GM12878 (cell line): ENCODE results near the gene GPBP1. TPM values are rescaled to one million over a fixed set of nuclear protein-coding genes. Genes with fewer than 3 reads are reported as not detected.

Experiments
- ATAC-seq: fragments of 200-7000 bp; cut with Tn5 transposase; 3 replicates; pipeline ENCODE4 v1.9.1; 2020; ENCODE audit warnings: mild to moderate bottlenecking, moderate library complexity
- BruUV-seq: library from RNA; stranded (reverse); fragments of 400-500 nt; replicated peaks from 2 replicates; lab custom pipeline; 2021; lab: Mats Ljungman, UMichigan
- CTCF ChIA-PET: fragments of 300-600 bp; sonication (Branson Sonifier 250); formaldehyde crosslinking; extraction: SDS; loops from one replicate; lab custom pipeline; 2021; ENCODE audit warnings: inconsistent platforms; lab: Yijun Ruan, JAX
- POLR2A ChIA-PET: fragments of 350-600 bp; formaldehyde crosslinking; extraction: SDS; loops from one replicate; lab custom pipeline; 2021; ENCODE audit warnings: inconsistent platforms; lab: Charles Lee
- RAD21 ChIA-PET: fragments of 300-600 bp; sonication (Branson Sonifier 250); formaldehyde crosslinking; loops from one replicate; lab custom pipeline; 2023; ENCODE audit warnings: antibody characterized with exemption; ENCODE audit not compliant: unreplicated experiment; lab: Charles Lee
- SMC1A ChIA-PET: fragments of 300-600 bp; sonication (Branson Sonifier 250); formaldehyde crosslinking; loops from one replicate; lab custom pipeline; 2023; ENCODE audit not compliant: unreplicated experiment, uncharacterized antibody; lab: Charles Lee
- DNase-seq: peaks from one replicate; pipeline ENCODE4 v3.0.0-alpha.2; 2011; ENCODE audit warnings: low read depth, low spot score
- FAIRE-seq: peaks from 3 replicates; lab custom pipeline; 2011; peaks lifted over from hg19 to GRCh38; lab: Jason Lieb, UNC
- H2AFZ ChIP-seq: 2 replicates; pipeline ENCODE4 v1.6.0; 2011; ENCODE audit warnings: low read depth, low read length, control low read depth; ENCODE audit not compliant: control insufficient read depth
- H3K27ac ChIP-seq: 2 replicates; pipeline ENCODE4 v1.5.1; 2011; ENCODE audit warnings: control low read depth; ENCODE audit not compliant: control insufficient read depth, insufficient read depth
- H3K27me3 ChIP-seq, 2 experiments: replicated peaks in 1 of 2; 2 replicates each; pipeline versions ENCODE4 v1.6.0 to v1.6.1; 2011; ENCODE audit warnings: low read length in 1 of 2; ENCODE audit not compliant: control insufficient read depth in 2 of 2, insufficient read depth in 2 of 2
- H3K36me3 ChIP-seq, 2 experiments: 2 replicates each; pipeline ENCODE4 v1.5.1; 2011; ENCODE audit warnings: low read length in 1 of 2; ENCODE audit not compliant: control insufficient read depth in 2 of 2, insufficient read depth in 2 of 2
- H3K4me1 ChIP-seq: 2 replicates; pipeline ENCODE4 v1.6.1; 2011; ENCODE audit warnings: mild to moderate bottlenecking, low read length, moderate library complexity, mixed read lengths; ENCODE audit not compliant: control insufficient read depth, insufficient read depth
- H3K4me2 ChIP-seq: 2 replicates; pipeline ENCODE4 v1.6.0; 2011; ENCODE audit warnings: control low read depth; ENCODE audit not compliant: control insufficient read depth, insufficient read depth
- H3K4me3 ChIP-seq: fragments of 200-600 bp; sonication (generic); 2 replicates; pipeline ENCODE4 v1.5.1; 2016
- H3K79me2 ChIP-seq: 2 replicates; pipeline ENCODE4 v1.6.0; 2011; ENCODE audit warnings: low read length; ENCODE audit not compliant: control insufficient read depth, insufficient read depth
- H3K9ac ChIP-seq: 2 replicates; pipeline ENCODE4 v1.8.0; 2011; ENCODE audit warnings: low read length, control low read depth, mixed read lengths; ENCODE audit not compliant: control insufficient read depth, insufficient read depth
- H3K9me3 ChIP-seq: replicated peaks from 3 replicates; pipeline ENCODE4 v1.5.1; 2011; ENCODE audit warnings: mild to moderate bottlenecking, low read length; ENCODE audit not compliant: control insufficient read depth, insufficient read depth
- H4K20me1 ChIP-seq: 2 replicates; pipeline ENCODE4 v1.6.0; 2011; ENCODE audit not compliant: control insufficient read depth, insufficient read depth
- NBN ChIP-seq: fragments of 450-650 bp; IDR thresholded peaks from 2 replicates; pipeline ENCODE4 v1.6.1; 2016
- POLR2A ChIP-seq: IDR thresholded peaks from 2 replicates; pipeline ENCODE4 v1.6.1; 2011; ENCODE audit warnings: low read depth, mild to moderate bottlenecking, low read length
- TCF7 ChIP-seq: IDR thresholded peaks from 2 replicates; pipeline ENCODE4 v1.6.1; 2014; ENCODE audit warnings: antibody characterized with exemption, borderline replicate concordance
- whole genome bisulfite sequencing: methylation state at CpG from one replicate; pipeline ENCODE4 v1.1.6; 2016; ENCODE audit warnings: low lambda C conversion rate; ENCODE audit not compliant: insufficient replicate concordance, insufficient coverage; ENCODE audit errors: missing lambda C conversion rate; 5-methylcytosine and 5-hydroxymethylcytosine counted together
- in situ Hi-C: fragments of 300-500 bp; cut with MboI; formaldehyde crosslinking; loops from 9 replicates; pipeline ENCODE4 v1.14.3; 2018; ENCODE audit warnings: mixed read lengths
- intact Hi-C: fragments of 100-400 bp; cut with micrococcal nuclease; formaldehyde crosslinking; loops from one replicate; pipeline ENCODE4 v1.14.2; 2022; ENCODE audit not compliant: unreplicated experiment
- polyA plus RNA-seq, 11 experiments: library from polyadenylated mRNA; depleted of rRNA in 4 of 11; unstranded in 6 of 11; stranded (reverse) in 5 of 11; fragments of >200 nt; fragmentation: Nextera tagmentation in 4 of 11; fragmentation: Illumina TruSeq in 1 of 11; extraction: Ambion mirVana in 4 of 11; extraction: Trizol in 1 of 11; gene quantifications; 1 replicate in 1 of 11; 2 replicates in 10 of 11; pipeline versions ENCODE4 v1.2.1 to v1.2.3, GENCODE V29; 2011 to 2016; ENCODE audit warnings: inconsistent platforms in 2 of 11, missing spikeins in 2 of 11, low read depth in 1 of 11
- total RNA-seq, 4 experiments: library from RNA; depleted of rRNA in 3 of 4; stranded (reverse); fragments of >200 nt in 3 of 4; fragmentation: Illumina TruSeq in 1 of 4; extraction: Trizol in 1 of 4; gene quantifications; 2 replicates each; pipeline versions ENCODE4 v1.2.1 to v1.2.3, GENCODE V29; 2013 to 2021

GPBP1 gene
- total and polyA plus RNA-seq, 10 of the 15 experiments (the other 5 are each of a cell fraction or from before 2014, with no cell fraction given), result 27.0 to 96.2 (median 55.4) TPM

DNA sequence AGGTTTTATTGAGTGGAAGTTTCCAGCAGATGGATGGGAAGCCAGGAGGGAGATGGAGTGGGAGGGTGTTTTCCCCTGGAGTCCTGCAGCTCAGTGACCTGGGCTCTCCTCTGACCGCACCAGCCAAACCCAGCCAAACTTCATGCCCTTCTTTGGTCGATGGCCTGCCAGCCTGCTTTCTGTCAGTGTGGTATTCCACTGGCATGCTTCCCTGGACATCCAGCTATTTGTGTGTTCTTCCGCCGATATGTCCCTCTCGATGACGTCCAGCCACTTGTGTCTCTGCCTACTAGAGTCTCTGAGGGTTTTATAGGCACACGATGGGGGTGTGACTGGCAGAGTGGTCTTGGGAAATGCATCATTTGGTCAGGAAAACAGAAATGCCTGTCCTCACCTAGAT lies 33.8 kb downstream of the GPBP1 start:
- POLR2A ChIA-PET, result no interaction called here
- Histone ChIP-seq H3K4me2 (no peak overlapping the region), H3K27me3 (no peaks in the 10 kb centered on the region), H2AFZ (no peak overlapping the region), H4K20me1 (peaks cover 6% of the 10 kb centered on the region), H3K9ac (no peak overlapping the region), H3K79me2 (peaks cover 90% of the 10 kb centered on the region), H3K4me3 (no peak overlapping the region), H3K4me1 (peaks cover 3% of the 10 kb centered on the region; the same call in 1 of the 2 replicates), H3K9me3 (no peaks in the 10 kb centered on the region; the same call in 2 of the 3 replicates), H3K36me3 (peaks cover 7 to 12% of the 10 kb centered on the region in 2 experiments; a peak in 3 of 4 replicates), H3K27ac (no peak overlapping the region)
- RAD21 ChIA-PET, result interaction anchor here (1.6 to 1.7 kb wide), 2 partner anchors 9 to 24 kb away, joined by 3 to 4 read pairs; no protein-coding TSS in a partner anchor
- TF ChIP-seq POLR2A (0 out of 2 replicates have a peak, but pooled peaks have one; percentile 18), NBN (no peak)
- SMC1A ChIA-PET, result no interaction called here
- CTCF ChIA-PET, result no interaction called here
- intact Hi-C loops, result no loop called here
- no peak for DNase-seq
- no peak for ATAC-seq
- FAIRE-seq, result no peak
- in situ Hi-C loops, result no loop called here
- 97% methylated on average over 7 of the region's 7 CpGs for WGBS
- BruUV-seq, result no TSS peak

- SMC1A ChIA-PET, result interaction anchor here (0.6 to 1.9 kb wide), 9 partner anchors 10 to 309 kb away, joined by 3 to 9 read pairs (median 4); no protein-coding TSS in a partner anchor
- Histone ChIP-seq H3K27me3 (no peaks in the 10 kb centered on the region), H3K4me2 (no peak overlapping the region), H3K4me1 (peaks cover 3% of the 10 kb centered on the region; the same call in 1 of the 2 replicates), H4K20me1 (peaks cover 6% of the 10 kb centered on the region), H3K79me2 (peaks cover 86% of the 10 kb centered on the region), H3K27ac (no peak overlapping the region), H2AFZ (no peak overlapping the region), H3K9ac (no peak overlapping the region), H3K36me3 (peaks cover 9 to 12% of the 10 kb centered on the region in 2 experiments; a peak in 3 of 4 replicates), H3K9me3 (no peaks in the 10 kb centered on the region; the same call in 2 of the 3 replicates), H3K4me3 (0 out of 2 replicates have a peak overlapping the region, but pooled peaks have one; percentile 14)
- no peak for FAIRE-seq
- RAD21 ChIA-PET, result interaction anchor here (0.9 kb wide), 1 partner anchor 34 kb away, joined by 4 read pairs; no protein-coding TSS in a partner anchor
- no peak for TF ChIP-seq TCF7
- POLR2A ChIA-PET, result interaction anchor here (0.9 to 1.3 kb wide), 2 partner anchors 10 to 30 kb away, joined by 4 to 5 read pairs; no protein-coding TSS in a partner anchor
- intact Hi-C loops, result no loop called here
- 45% methylated on average over 2 of the region's 2 CpGs for WGBS
- BruUV-seq, result no TSS peak
- DNase-seq, result no peak
- peak; percentile 17; the same call in 1 of the 3 replicates for ATAC-seq
- in situ Hi-C loops, result no loop called here
- CTCF ChIA-PET, result interaction anchor here (0.7 to 1.4 kb wide), 5 partner anchors 10 to 307 kb away, joined by 3 to 10 read pairs (median 3); no protein-coding TSS in a partner anchor
Observed at GRCh38 chr5:57209316-57210040, 35.6 kb downstream of the GPBP1 start.
